ENCODE results near the gene ENOPH1. TPM values are rescaled to one million over a fixed set of nuclear protein-coding genes. Genes with fewer than 3 reads are reported as not detected.

Gene ENOPH1
- total and polyA plus RNA-seq, 3 donors from 2014 or later = 13.9 to 20.8 (median 19.9) TPM

DNA sequence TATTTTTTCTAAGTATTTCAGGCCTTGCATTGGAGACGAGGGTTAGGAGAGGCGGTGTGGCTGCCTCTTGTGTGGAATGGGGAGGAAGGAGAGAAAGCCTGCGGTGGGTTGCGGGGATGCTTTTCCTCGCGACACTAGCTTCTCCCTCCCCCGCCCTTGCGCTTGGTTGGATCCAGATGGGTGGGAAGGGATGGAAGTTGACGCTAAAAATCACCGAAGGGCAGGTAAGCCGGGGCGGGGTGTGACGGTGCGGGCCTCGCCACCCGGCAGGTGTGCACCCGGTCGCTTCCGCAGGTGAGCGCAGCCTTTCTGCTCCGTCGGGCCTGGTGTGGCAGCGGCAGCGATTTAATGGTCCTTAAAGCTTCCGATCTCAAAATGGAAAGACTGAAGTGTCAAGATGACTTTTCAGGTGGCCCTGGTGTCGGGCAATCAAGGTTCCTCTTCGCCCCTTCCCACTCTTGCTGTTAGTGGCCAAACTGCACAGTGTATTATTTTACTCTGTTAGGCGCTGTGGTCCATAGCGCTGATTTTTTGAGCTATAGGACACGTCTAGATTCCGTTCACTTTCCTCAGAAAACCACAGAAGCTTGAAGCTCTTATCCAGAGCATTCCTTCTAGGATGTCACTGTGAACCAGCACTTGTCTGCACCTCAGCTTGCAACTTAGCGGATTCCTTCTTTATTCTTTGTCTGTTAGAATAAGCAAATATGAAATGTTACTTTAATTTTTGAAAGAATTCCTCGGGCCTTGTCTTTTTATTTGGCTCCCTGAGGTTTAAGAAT, 765 bp downstream of the ENOPH1 start:
- intact Hi-C loops (cut with DNase I; ENCODE audit: low total_unique reads) = loop anchor here (5.0 kb wide), 1 partner anchor 59 kb away; the partner anchor contains the start of gene HNRNPD
- peak overlapping the region; percentile 98 for H3K4me3 ChIP-seq
- DNase-seq = no peak
- no peaks in the 10 kb centered on the region for H3K36me3 ChIP-seq (ENCODE audit: low read depth, missing control alignments)
- 2 to 8% methylated on average over 14 to 33 of the region's 33 CpGs for WGBS, 2 donors
- no peaks in the 10 kb centered on the region for H3K9me3 ChIP-seq
- TF ChIP-seq, protein P1, sequence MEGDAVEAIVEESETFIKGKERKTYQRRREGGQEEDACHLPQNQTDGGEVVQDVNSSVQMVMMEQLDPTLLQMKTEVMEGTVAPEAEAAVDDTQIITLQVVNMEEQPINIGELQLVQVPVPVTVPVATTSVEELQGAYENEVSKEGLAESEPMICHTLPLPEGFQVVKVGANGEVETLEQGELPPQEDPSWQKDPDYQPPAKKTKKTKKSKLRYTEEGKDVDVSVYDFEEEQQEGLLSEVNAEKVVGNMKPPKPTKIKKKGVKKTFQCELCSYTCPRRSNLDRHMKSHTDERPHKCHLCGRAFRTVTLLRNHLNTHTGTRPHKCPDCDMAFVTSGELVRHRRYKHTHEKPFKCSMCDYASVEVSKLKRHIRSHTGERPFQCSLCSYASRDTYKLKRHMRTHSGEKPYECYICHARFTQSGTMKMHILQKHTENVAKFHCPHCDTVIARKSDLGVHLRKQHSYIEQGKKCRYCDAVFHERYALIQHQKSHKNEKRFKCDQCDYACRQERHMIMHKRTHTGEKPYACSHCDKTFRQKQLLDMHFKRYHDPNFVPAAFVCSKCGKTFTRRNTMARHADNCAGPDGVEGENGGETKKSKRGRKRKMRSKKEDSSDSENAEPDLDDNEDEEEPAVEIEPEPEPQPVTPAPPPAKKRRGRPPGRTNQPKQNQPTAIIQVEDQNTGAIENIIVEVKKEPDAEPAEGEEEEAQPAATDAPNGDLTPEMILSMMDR (IDR thresholded peaks at IDR 0.05) = no peak
- no peak for TF ChIP-seq POLR2A (IDR thresholded peaks at IDR 0.05)
- H3K27me3 ChIP-seq = no peaks in the 10 kb centered on the region
- peaks cover 9% of the 10 kb centered on the region for H3K4me1 ChIP-seq
- H3K27ac ChIP-seq = peak overlapping the region; percentile 98 to 99

DNA sequence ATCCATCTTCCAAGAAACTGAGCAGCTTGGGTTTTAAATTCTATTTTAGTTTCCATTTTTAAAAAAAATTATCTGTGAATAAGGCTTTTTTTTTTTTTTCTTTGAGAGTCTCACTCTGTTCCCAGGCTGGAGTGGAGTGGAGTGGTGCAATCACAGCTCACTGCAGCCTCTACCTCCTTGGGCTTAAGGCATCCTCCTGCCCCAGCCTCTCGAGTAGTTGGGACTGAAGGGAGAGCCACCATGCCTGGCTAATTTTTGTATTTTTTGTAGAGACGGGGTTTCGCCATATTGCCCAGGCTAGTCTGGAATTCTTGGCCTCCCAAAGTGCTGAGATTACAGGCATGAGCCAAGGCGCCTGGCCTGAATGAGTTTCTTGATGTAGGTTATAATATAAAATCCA, 1.4 kb downstream of the ENOPH1 start:
- intact Hi-C loops (cut with DNase I; ENCODE audit: low total_unique reads) = loop anchor here (5.0 kb wide), 1 partner anchor 60 kb away; the partner anchor contains the start of gene HNRNPD
- Histone ChIP-seq H3K36me3 (ENCODE audit: low read depth, missing control alignments) (no peaks in the 10 kb centered on the region), H3K4me3 (no peak overlapping the region), H3K27ac (no peak overlapping the region), H3K4me1 (peaks cover 9% of the 10 kb centered on the region), H3K27me3 (no peaks in the 10 kb centered on the region), H3K9me3 (no peaks in the 10 kb centered on the region)
- no peak for TF ChIP-seq POLR2A (IDR thresholded peaks at IDR 0.05)
- TF ChIP-seq, protein P1 (IDR thresholded peaks at IDR 0.05) = no peak
- WGBS, 2 donors = 66 to 80% methylated on average over 4 of the region's 4 CpGs
- DNase-seq = no peak

DNA sequence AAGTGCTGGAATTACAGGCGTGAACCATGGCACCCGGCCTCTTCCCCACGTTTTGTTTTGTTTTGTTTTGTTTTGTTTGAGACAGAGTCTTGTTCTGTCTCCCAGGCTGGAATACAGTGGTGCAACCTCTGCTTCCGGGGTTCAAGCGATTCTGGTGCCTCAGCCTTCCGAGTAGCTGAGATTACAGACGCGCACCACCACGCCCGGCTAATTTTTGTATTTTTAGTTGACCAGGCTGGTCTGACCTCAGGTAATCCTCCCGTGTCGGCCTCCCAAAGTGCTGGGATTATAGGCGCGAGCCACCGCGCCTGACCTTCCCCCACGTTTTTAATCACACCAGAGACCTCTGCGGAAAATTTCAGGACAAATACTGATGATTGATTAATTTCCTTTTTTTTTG, 2.2 kb downstream of the ENOPH1 start:
- Histone ChIP-seq H3K4me3 (no peak overlapping the region), H3K4me1 (peaks cover 1% of the 10 kb centered on the region), H3K27me3 (no peaks in the 10 kb centered on the region), H3K27ac (no peak overlapping the region), H3K9me3 (no peaks in the 10 kb centered on the region), H3K36me3 (ENCODE audit: low read depth, missing control alignments) (no peaks in the 10 kb centered on the region)
- WGBS, 2 donors = 51 to 71% methylated on average over 18 of the region's 18 CpGs
- no peak for DNase-seq
- intact Hi-C loops (cut with DNase I; ENCODE audit: low total_unique reads) = loop anchor here (5.0 kb wide), 1 partner anchor 60 kb away; the partner anchor contains the start of gene HNRNPD
- TF ChIP-seq, protein P1 (IDR thresholded peaks at IDR 0.05) = no peak
- TF ChIP-seq POLR2A (IDR thresholded peaks at IDR 0.05) = no peak

DNA sequence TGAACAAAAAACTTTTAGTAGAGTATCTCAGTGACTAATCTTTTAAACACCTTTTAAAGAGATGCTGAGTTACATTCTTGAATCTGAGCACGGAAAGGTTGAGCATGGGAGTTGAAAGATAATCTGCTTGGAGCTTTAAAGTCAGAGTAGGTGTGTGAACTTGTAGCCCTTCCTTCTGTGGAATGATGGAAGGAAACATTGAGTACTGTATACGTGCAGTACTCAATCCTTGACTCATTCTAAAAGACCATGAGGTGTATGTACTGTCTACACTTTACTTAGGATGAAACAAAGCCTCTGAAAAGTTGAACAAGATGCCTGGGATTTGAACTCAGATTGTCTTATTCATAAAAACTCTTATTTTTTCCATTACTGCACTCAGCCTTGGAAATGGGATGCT, 3.4 kb downstream of the ENOPH1 start:
- TF ChIP-seq POLR2A (IDR thresholded peaks at IDR 0.05) = no peak
- TF ChIP-seq, protein P1 (IDR thresholded peaks at IDR 0.05) = no peak
- no peak for DNase-seq
- H3K36me3 ChIP-seq (ENCODE audit: low read depth, missing control alignments) = no peaks in the 10 kb centered on the region
- H3K4me3 ChIP-seq = no peak overlapping the region
- H3K9me3 ChIP-seq = no peaks in the 10 kb centered on the region
- WGBS, 2 donors = 71 to 80% methylated on average over 2 of the region's 2 CpGs
- H3K27ac ChIP-seq = no peak overlapping the region
- no peaks in the 10 kb centered on the region for H3K4me1 ChIP-seq
- intact Hi-C loops (cut with DNase I; ENCODE audit: low total_unique reads) = loop anchor here (5.0 kb wide), 1 partner anchor 61 kb away; the partner anchor contains the start of gene HNRNPD
- no peaks in the 10 kb centered on the region for H3K27me3 ChIP-seq
